PC-3 (cell line): ENCODE measurements around the gene KIF5C. TPM values are rescaled to one million over a fixed set of nuclear protein-coding genes. Genes with fewer than 3 reads are reported as not detected.

ENCODE experiments used
- ATAC-seq: fragments of 200-7000 bp; cut with Tn5 transposase; 2 replicates; pipeline ENCODE4 v1.9.1; 2020; ENCODE audit warnings: mild to moderate bottlenecking, moderate library complexity
- BruUV-seq: library from RNA; stranded (reverse); fragments of 400-500 nt; replicated peaks from 2 replicates; lab custom pipeline; 2021; lab: Mats Ljungman, UMichigan
- CTCF ChIA-PET: fragments of 300-600 bp; sonication (Branson Sonifier 250); formaldehyde crosslinking; loops from one replicate; lab custom pipeline; 2022; ENCODE audit warnings: antibody characterized with exemption; lab: Charles Lee
- POLR2A ChIA-PET: fragments of 300-600 bp; sonication (Branson Sonifier 250); formaldehyde crosslinking; loops from one replicate; lab custom pipeline; 2022; ENCODE audit warnings: antibody characterized with exemption; ENCODE audit not compliant: unreplicated experiment; lab: Charles Lee
- DNase-seq: peaks from one replicate; pipeline ENCODE4 v3.0.0-alpha.2; 2015
- H2AFZ ChIP-seq: fragments of 300-600 bp; sonication (generic); 2 replicates; pipeline ENCODE4 v1.6.0; 2016; ENCODE audit warnings: antibody characterized with exemption, low read length
- H3F3A ChIP-seq: fragments of 300-600 bp; sonication (generic); one replicate; pipeline ENCODE4 v1.6.0; 2017; ENCODE audit warnings: antibody characterized with exemption, low read length, control low read depth, mild to moderate bottlenecking; ENCODE audit not compliant: unreplicated experiment
- H3K27ac ChIP-seq: fragments of 300-600 bp; sonication (generic); 2 replicates; pipeline ENCODE4 v1.5.1; 2016; ENCODE audit warnings: mild to moderate bottlenecking, low read length
- H3K27me3 ChIP-seq: fragments of 300-600 bp; sonication (generic); 2 replicates; pipeline ENCODE4 v1.6.1; 2016; ENCODE audit warnings: low read length, mixed read lengths
- H3K36me3 ChIP-seq: fragments of 300-600 bp; sonication (generic); 2 replicates; pipeline ENCODE4 v1.6.1; 2016; ENCODE audit warnings: low read depth, mixed run types, low read length, mixed read lengths
- H3K4me1 ChIP-seq: fragments of 300-600 bp; sonication (generic); 2 replicates; pipeline ENCODE4 v1.5.1; 2016; ENCODE audit warnings: low read length; ENCODE audit not compliant: insufficient read depth
- H3K4me2 ChIP-seq: fragments of 300-600 bp; sonication (generic); 2 replicates; pipeline ENCODE4 v1.6.0; 2016; ENCODE audit warnings: low read length
- H3K4me3 ChIP-seq: fragments of 300-600 bp; sonication (generic); 2 replicates; pipeline ENCODE4 v1.5.1; 2016; ENCODE audit warnings: mild to moderate bottlenecking, low read length, mixed read lengths
- H3K79me2 ChIP-seq: fragments of 300-600 bp; sonication (generic); 2 replicates; pipeline ENCODE4 v1.6.1; 2017; ENCODE audit warnings: low read length, mixed read lengths
- H3K9ac ChIP-seq: fragments of 300-600 bp; sonication (generic); 2 replicates; pipeline ENCODE4 v1.6.0; 2016; ENCODE audit warnings: mild to moderate bottlenecking, low read length
- H3K9me2 ChIP-seq: fragments of 300-600 bp; sonication (generic); replicated peaks from 2 replicates; pipeline ENCODE4 v1.6.1; 2016; ENCODE audit warnings: mixed run types, low read length, mixed read lengths
- H3K9me3 ChIP-seq: fragments of 300-600 bp; sonication (generic); 2 replicates; pipeline ENCODE4 v1.6.1; 2016; ENCODE audit warnings: low read length, mixed read lengths
- H4K20me1 ChIP-seq: fragments of 300-600 bp; sonication (generic); 2 replicates; pipeline ENCODE4 v1.6.1; 2016; ENCODE audit warnings: low read length, mixed read lengths
- CTCF ChIP-seq: fragments of 300-600 bp; sonication (generic); conservative IDR thresholded peaks from 2 replicates; pipeline ENCODE4 v1.5.1; 2017; ENCODE audit warnings: antibody characterized with exemption, low read depth, mild to moderate bottlenecking, low read length
- EZH2 ChIP-seq: fragments of 300-600 bp; sonication (generic); IDR thresholded peaks from one replicate; pipeline ENCODE4 v1.6.1; 2017; ENCODE audit warnings: antibody characterized with exemption, mild to moderate bottlenecking, low read length; ENCODE audit not compliant: unreplicated experiment
- EZH2phosphoT487 ChIP-seq: fragments of 300-600 bp; sonication (generic); IDR thresholded peaks from 2 replicates; pipeline ENCODE4 v1.6.1; 2018; ENCODE audit warnings: mild to moderate bottlenecking, antibody characterized with exemption, low read length, borderline replicate concordance
- intact Hi-C: fragments of 100-400 bp; cut with micrococcal nuclease; formaldehyde crosslinking; loops from 2 replicates; pipeline ENCODE4 v1.9.0; 2023
- total RNA-seq: library from RNA; depleted of rRNA; stranded (reverse); fragments of >200 nt; gene quantifications from 2 replicates; pipeline ENCODE4 v1.2.3, GENCODE V29; 2014

KIF5C gene
- total RNA-seq, 1 experiment from 2014 or later = 4.0 TPM

- intact Hi-C loops = loop anchor here (5.0 kb wide), 1 partner anchor 400 kb away; no protein-coding TSS in a partner anchor
- Histone ChIP-seq H3K9ac (no peak overlapping the region), H3K27me3 (peaks cover 16% of the 10 kb centered on the region), H3K9me3 (no peaks in the 10 kb centered on the region), H3K4me1 (no peaks in the 10 kb centered on the region), H2AFZ (no peak overlapping the region), H4K20me1 (no peaks in the 10 kb centered on the region), H3K4me3 (no peak overlapping the region), H3K36me3 (no peaks in the 10 kb centered on the region), H3K79me2 (no peaks in the 10 kb centered on the region), H3K4me2 (no peak overlapping the region), H3K27ac (no peak overlapping the region), H3K9me2 (no peaks in the 10 kb centered on the region), H3F3A (no peaks in the 10 kb centered on the region)
- DNase-seq = no peak
- CTCF ChIA-PET = no interaction called here
- TF ChIP-seq EZH2phosphoT487 (no peak), CTCF (no peak; the same call in 1 of the 2 replicates), EZH2 (no peak)
- BruUV-seq = no TSS peak
- POLR2A ChIA-PET = no interaction called here
- no peak for ATAC-seq
Observed at GRCh38 chr2:148967578-148967977, 92.6 kb downstream of the KIF5C start.

- Histone ChIP-seq H3K79me2 (no peaks in the 10 kb centered on the region), H3K9ac (no peak overlapping the region), H3K27ac (no peak overlapping the region), H3K27me3 (peaks cover 12% of the 10 kb centered on the region), H3K4me1 (no peaks in the 10 kb centered on the region), H3K36me3 (no peaks in the 10 kb centered on the region), H3K4me3 (no peak overlapping the region), H3F3A (no peaks in the 10 kb centered on the region), H3K9me3 (no peaks in the 10 kb centered on the region), H3K4me2 (no peak overlapping the region), H2AFZ (no peak overlapping the region), H4K20me1 (no peaks in the 10 kb centered on the region), H3K9me2 (no peaks in the 10 kb centered on the region)
- ATAC-seq (no peak), DNase-seq (no peak)
- no peak for TF ChIP-seq EZH2phosphoT487
- no peak for TF ChIP-seq CTCF
- no peak for TF ChIP-seq EZH2
- CTCF ChIA-PET = no interaction called here
- POLR2A ChIA-PET = no interaction called here
- no TSS peak for BruUV-seq
- intact Hi-C loops = loop anchor here (5.0 kb wide), 1 partner anchor 401 kb away; no protein-coding TSS in a partner anchor
Observed at GRCh38 chr2:148968301-148968700, 93.3 kb downstream of the KIF5C start.

GRCh38 chr2:148968776-148969319 is 93.8 kb downstream of the KIF5C start:
- H3K4me2 ChIP-seq = no peak overlapping the region

More at GRCh38 chr2:148968776-148969319, 93.8 kb downstream of the KIF5C start:
- no peaks in the 10 kb centered on the region for H3K79me2 ChIP-seq
- no peaks in the 10 kb centered on the region for H3F3A ChIP-seq
- intact Hi-C loops = loop anchor here (5.0 kb wide), 1 partner anchor 402 kb away; no protein-coding TSS in a partner anchor
- ChIA-PET POLR2A (interaction anchor here (0.5 kb wide), 1 partner anchor 189 kb away, joined by 4 read pairs; no protein-coding TSS in a partner anchor), CTCF (no interaction called here)
- H3K4me1 ChIP-seq = no peaks in the 10 kb centered on the region
- H2AFZ ChIP-seq = no peak overlapping the region
- H4K20me1 ChIP-seq = no peaks in the 10 kb centered on the region
- no peak overlapping the region for H3K27ac ChIP-seq
- no peak overlapping the region for H3K4me3 ChIP-seq
- 0 out of 2 replicates have a peak, but pooled peaks cover 7% of the 10 kb centered on the region for H3K27me3 ChIP-seq
- no peaks in the 10 kb centered on the region for H3K9me2 ChIP-seq
- TF ChIP-seq EZH2 (no peak), EZH2phosphoT487 (no peak), CTCF (no peak)
- H3K9ac ChIP-seq = no peak overlapping the region
- no peaks in the 10 kb centered on the region for H3K36me3 ChIP-seq
- H3K9me3 ChIP-seq = no peaks in the 10 kb centered on the region
- DNase-seq = no peak
- BruUV-seq = no TSS peak
- no peak for ATAC-seq
